Keratinocyte (primary cell): ENCODE results near the gene SACS. TPM values are rescaled to one million over a fixed set of nuclear protein-coding genes. Genes with fewer than 3 reads are reported as not detected.

Experiments used
- DNase-seq: peaks from one replicate; pipeline ENCODE4 v3.0.0-alpha.2; 2011; ENCODE audit warnings: low read depth, missing footprints, low spot score
- FAIRE-seq: peaks from 2 replicates; lab custom pipeline; 2011; peaks lifted over from hg19 to GRCh38; lab: Jason Lieb, UNC
- H2AFZ ChIP-seq: 2 replicates; pipeline ENCODE4 v1.6.0; 2012; ENCODE audit warnings: low read length, control low read depth, inconsistent platforms; ENCODE audit not compliant: control insufficient read depth
- H3K27ac ChIP-seq: 2 replicates; pipeline ENCODE4 v1.5.1; 2011; ENCODE audit warnings: low read length; ENCODE audit not compliant: control insufficient read depth, insufficient read depth
- H3K27me3 ChIP-seq: 3 replicates; pipeline ENCODE4 v1.6.0; 2011; ENCODE audit warnings: low read length; ENCODE audit not compliant: control insufficient read depth, insufficient read depth; ENCODE audit errors: extremely low read depth
- H3K36me3 ChIP-seq, 2 experiments: 2 replicates in 1 of 2; 3 replicates in 1 of 2; pipeline ENCODE4 v1.5.1; 2011; ENCODE audit warnings: low read length in 2 of 2, mild to moderate bottlenecking in 1 of 2; ENCODE audit not compliant: control insufficient read depth in 2 of 2, insufficient read depth in 2 of 2; ENCODE audit errors: extremely low read depth in 1 of 2
- H3K4me1 ChIP-seq: 3 replicates; pipeline ENCODE4 v1.5.1; 2011; ENCODE audit warnings: low read length; ENCODE audit not compliant: control insufficient read depth, insufficient read depth; ENCODE audit errors: extremely low read depth
- H3K4me2 ChIP-seq: 3 replicates; pipeline ENCODE4 v1.6.0; 2011; ENCODE audit warnings: low read depth, low read length; ENCODE audit not compliant: control insufficient read depth, insufficient read depth; ENCODE audit errors: extremely low read depth
- H3K4me3 ChIP-seq, 3 experiments: fragments of 200-600 bp in 1 of 3; sonication (generic) in 1 of 3; 2 replicates in 2 of 3; 3 replicates in 1 of 3; pipeline ENCODE4 v1.5.1; 2011 to 2016; ENCODE audit warnings: low read length in 3 of 3, mild to moderate bottlenecking in 3 of 3, control low read depth in 2 of 3, inconsistent platforms in 1 of 3, low read depth in 1 of 3, mixed read lengths in 1 of 3, mixed run types in 1 of 3, moderate library complexity in 1 of 3; ENCODE audit not compliant: control insufficient read depth in 2 of 3, insufficient read depth in 2 of 3; ENCODE audit errors: extremely low read depth in 1 of 3
- H3K79me2 ChIP-seq: 2 replicates; pipeline ENCODE4 v1.6.0; 2012; ENCODE audit warnings: low read length; ENCODE audit not compliant: control insufficient read depth, insufficient read depth
- H3K9ac ChIP-seq: 3 replicates; pipeline ENCODE4 v1.6.0; 2011; ENCODE audit warnings: low read length; ENCODE audit not compliant: control insufficient read depth, insufficient read depth; ENCODE audit errors: extremely low read depth
- H3K9me1 ChIP-seq: 3 replicates; pipeline ENCODE4 v1.6.0; 2011; ENCODE audit warnings: low read length; ENCODE audit not compliant: control insufficient read depth, insufficient read depth; ENCODE audit errors: extremely low read depth
- H3K9me3 ChIP-seq: 2 replicates; pipeline ENCODE4 v1.5.1; 2012; ENCODE audit warnings: low read depth, low read length; ENCODE audit not compliant: control insufficient read depth
- H4K20me1 ChIP-seq: 3 replicates; pipeline ENCODE4 v1.6.0; 2011; ENCODE audit warnings: low read length; ENCODE audit not compliant: control insufficient read depth, insufficient read depth; ENCODE audit errors: extremely low read depth
- CTCF ChIP-seq, 3 experiments: IDR thresholded peaks in 1 of 3; conservative IDR thresholded peaks in 1 of 3; optimal IDR thresholded peaks in 1 of 3; 2 replicates in 2 of 3; 3 replicates in 1 of 3; pipeline versions ENCODE3 to v1.5.1; 2011; ENCODE audit warnings: low read length in 3 of 3, mild to moderate bottlenecking in 3 of 3, moderate library complexity in 2 of 3, control low read depth in 1 of 3, inconsistent platforms in 1 of 3; ENCODE audit not compliant: insufficient read depth in 2 of 3; ENCODE audit errors: extremely low read depth in 1 of 3
- EZH2 ChIP-seq: IDR thresholded peaks from one replicate; pipeline ENCODE4 v1.6.1; 2012; ENCODE audit warnings: inconsistent platforms, mild to moderate bottlenecking, low read length, moderate library complexity
- dilution Hi-C: fragments of 300-500 bp; cut with MboI; formaldehyde crosslinking; loops from one replicate; pipeline ENCODE4 v1.7.0; 2020; ENCODE audit warnings: low sequenced_read_pairs; ENCODE audit not compliant: extremely low pct_ligation_motif_present
- polyA plus RNA-seq, 5 experiments: library from polyadenylated mRNA; depleted of rRNA in 3 of 5; stranded (reverse) in 3 of 5; stranded (forward) in 1 of 5; unstranded in 1 of 5; fragments of >200 nt; gene quantifications; 1 replicate in 1 of 5; 2 replicates in 3 of 5; 3 replicates in 1 of 5; pipeline versions ENCODE4 v1.2.1 to v1.2.3, GENCODE V29; 2011 to 2012; ENCODE audit warnings: missing spikeins in 2 of 5, low read depth in 1 of 5, low replicate concordance in 1 of 5

The SACS gene
- polyA plus RNA-seq, 1 donor (not counting 4 experiments of a cell fraction or from before 2014, with no cell fraction given): 13.5 TPM

- TF ChIP-seq CTCF (optimal IDR thresholded peaks at IDR 0.05 in 1 of 3, IDR thresholded peaks at IDR 0.05 in 1 of 3, conservative IDR thresholded peaks at IDR 0.05 in 1 of 3; ENCODE audit: extremely low read depth in 1 of 3, insufficient read depth in 2 of 3, low read length in 3 of 3) (no peak), EZH2 (no peak)
- no peaks in the 10 kb centered on the region for H3K9me1 ChIP-seq
- dilution Hi-C loops: no loop called here
- FAIRE-seq (no peak), DNase-seq (no peak)
- peaks cover 0 to 9% of the 10 kb centered on the region in 2 experiments for H3K36me3 ChIP-seq
- no peak overlapping the region for H3K27ac ChIP-seq
- H2AFZ ChIP-seq: no peak overlapping the region
- H3K9ac ChIP-seq: no peak overlapping the region
- no peak overlapping the region for H3K4me2 ChIP-seq
- no peaks in the 10 kb centered on the region for H3K27me3 ChIP-seq
- H3K4me1 ChIP-seq: no peaks in the 10 kb centered on the region
- no peaks in the 10 kb centered on the region for H3K79me2 ChIP-seq
- H4K20me1 ChIP-seq: no peaks in the 10 kb centered on the region
- H3K9me3 ChIP-seq: peaks cover 2% of the 10 kb centered on the region
- no peak overlapping the region for H3K4me3 ChIP-seq
Measured at GRCh38 chr13:23339225-23339624, 94.3 kb downstream of the SACS start.

GRCh38 chr13:23330356-23330755 is 103.1 kb downstream of the SACS start:
- no peaks in the 10 kb centered on the region for H3K9me1 ChIP-seq
- dilution Hi-C loops: no loop called here
- H4K20me1 ChIP-seq: no peaks in the 10 kb centered on the region
- no peaks in the 10 kb centered on the region for H3K9me3 ChIP-seq
- DNase-seq (no peak), FAIRE-seq (no peak)
- no peak overlapping the region for H3K27ac ChIP-seq
- no peaks in the 10 kb centered on the region for H3K27me3 ChIP-seq
- H2AFZ ChIP-seq: no peak overlapping the region
- H3K9ac ChIP-seq: no peak overlapping the region
- no peak overlapping the region for H3K4me2 ChIP-seq
- H3K4me1 ChIP-seq: peaks cover 4% of the 10 kb centered on the region
- H3K36me3 ChIP-seq: no peaks in the 10 kb centered on the region
- no peaks in the 10 kb centered on the region for H3K79me2 ChIP-seq
- H3K4me3 ChIP-seq: no peak overlapping the region
- TF ChIP-seq CTCF (optimal IDR thresholded peaks at IDR 0.05 in 1 of 3, IDR thresholded peaks at IDR 0.05 in 1 of 3, conservative IDR thresholded peaks at IDR 0.05 in 1 of 3; ENCODE audit: extremely low read depth in 1 of 3, insufficient read depth in 2 of 3, low read length in 3 of 3) (no peak), EZH2 (no peak)
